DMS153 (cell line): ENCODE data around the gene KLF6.

ENCODE experiments used
- DNase-seq: peaks from one replicate; lab custom pipeline; 2025; lab: John Stamatoyannopoulos, UW

KLF6 gene

DNA sequence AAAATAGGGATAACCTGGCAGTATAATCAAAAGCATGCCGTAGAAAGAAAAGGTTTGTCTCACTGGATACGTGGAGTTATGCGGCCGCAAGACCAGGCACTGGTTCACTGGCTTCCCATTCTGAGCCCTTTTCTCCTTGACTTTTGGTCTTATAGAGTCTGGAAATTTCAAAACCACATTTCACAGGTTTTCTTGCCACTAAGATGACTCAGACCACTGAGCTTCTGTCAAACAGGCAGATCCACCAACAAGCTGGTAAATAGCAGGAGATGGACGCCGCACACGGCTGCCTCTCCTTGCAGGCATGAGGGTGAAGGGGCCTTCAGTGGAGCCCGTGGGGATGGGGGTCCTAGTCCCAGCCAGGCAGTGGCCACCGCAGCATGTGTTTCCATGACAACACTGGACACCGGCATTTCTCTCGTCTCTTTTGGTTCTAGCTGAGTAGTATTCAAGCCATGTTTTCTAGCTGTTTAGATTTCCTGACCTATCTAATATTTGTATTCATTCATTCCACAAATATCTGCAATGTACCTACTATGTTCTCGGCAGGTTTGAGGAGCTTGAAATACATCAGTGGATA lies 55.5 kb downstream of the KLF6 start:
- no peak for DNase-seq

GRCh38 chr10:3728563-3728962 lies 56.4 kb downstream of the KLF6 start:
- DNase-seq, result no peak

DNA sequence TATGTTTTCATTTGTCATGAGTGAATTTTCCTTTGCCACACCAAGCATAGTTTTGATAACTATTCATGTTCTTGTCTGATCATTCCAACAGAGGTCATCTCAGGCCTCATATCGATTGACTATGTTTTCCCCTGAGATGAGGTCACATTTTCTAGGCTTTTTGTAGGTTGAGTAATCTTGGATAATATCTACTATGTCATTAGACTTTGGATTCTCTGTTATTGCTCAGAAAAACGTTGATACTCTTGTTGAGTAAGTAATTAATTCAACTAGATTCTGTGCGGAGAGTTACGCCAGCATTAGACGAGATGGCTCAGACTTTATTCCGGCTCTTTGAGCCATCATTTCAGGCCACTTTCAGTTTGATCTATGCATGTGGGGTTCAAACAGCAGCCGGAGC lies 57.7 kb downstream of the KLF6 start:
- DNase-seq, result no peak
